ENCODE results near the gene SCAP.

Gene SCAP

DNA sequence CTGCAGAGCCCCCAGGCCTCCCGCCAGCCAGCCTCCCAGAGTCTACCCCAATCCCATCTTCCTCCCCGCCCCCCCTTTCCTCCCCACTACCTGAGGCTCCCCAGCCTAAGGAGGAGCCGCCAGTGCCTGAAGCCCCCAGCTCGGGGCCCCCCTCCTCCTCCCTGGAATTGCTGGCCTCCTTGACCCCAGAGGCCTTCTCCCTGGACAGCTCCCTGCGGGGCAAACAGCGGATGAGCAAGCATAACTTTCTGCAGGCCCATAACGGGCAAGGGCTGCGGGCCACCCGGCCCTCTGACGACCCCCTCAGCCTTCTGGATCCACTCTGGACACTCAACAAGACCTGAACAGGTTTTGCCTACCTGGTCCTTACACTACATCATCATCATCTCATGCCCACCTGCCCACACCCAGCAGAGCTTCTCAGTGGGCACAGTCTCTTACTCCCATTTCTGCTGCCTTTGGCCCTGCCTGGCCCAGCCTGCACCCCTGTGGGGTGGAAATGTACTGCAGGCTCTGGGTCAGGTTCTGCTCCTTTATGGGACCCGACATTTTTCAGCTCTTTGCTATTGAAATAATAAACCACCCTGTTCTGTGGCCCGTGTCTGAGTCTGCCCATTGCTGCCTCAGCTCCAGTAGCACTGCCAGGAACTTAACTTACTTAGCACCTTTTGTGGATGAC, 62.8 kb downstream of the SCAP start:
- no peak for DNase-seq

DNA sequence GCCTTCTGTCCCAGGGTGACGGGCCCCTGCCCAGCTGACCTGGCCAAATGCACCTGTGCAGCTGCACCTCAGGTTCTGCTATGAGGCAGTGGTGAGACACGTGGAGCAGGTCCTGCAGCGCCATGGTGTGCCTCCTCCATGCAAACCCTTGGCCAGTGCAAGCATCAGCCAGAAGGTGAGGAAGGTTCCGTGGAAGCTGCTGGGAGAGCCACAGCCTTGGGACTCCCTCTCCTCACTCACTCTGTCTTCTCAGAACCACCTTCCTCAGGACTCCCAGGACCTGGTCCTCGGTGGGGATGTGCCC, 63.3 kb downstream of the SCAP start:
- no peak for DNase-seq

DNA sequence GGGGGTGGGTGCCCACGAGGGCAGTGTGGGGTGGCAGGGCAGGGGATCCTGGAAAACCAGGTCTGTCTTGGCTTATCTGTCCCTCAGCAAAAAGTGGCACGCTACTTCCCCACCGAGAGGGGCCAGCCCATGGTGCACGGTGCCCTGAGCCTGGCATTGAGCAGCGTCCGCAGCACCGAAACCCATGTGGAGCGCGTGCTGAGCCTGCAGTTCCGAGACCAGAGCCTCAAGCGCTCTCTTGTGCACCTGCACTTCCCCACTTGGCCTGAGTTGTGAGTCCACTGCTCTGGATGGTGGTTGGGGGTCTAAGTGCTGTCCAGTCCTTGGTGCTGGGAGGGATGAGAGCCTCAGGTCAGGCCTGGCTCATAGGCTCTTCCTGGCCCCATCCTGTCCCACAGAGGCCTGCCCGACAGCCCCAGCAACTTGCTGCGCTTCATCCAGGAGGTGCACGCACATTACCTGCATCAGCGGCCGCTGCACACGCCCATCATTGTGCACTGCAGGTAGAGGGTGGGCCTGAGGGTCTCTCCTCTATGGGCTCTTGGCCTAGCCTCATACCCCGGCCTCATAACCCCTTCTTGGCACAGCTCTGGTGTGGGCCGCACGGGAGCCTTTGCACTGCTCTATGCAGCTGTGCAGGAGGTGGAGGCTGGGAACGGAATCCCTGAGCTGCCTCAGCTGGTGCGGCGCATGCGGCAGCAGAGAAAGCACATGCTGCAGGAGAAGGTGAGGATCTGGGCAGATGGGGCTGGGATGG, 63.9 kb downstream of the SCAP start:
- no peak for DNase-seq

DNA sequence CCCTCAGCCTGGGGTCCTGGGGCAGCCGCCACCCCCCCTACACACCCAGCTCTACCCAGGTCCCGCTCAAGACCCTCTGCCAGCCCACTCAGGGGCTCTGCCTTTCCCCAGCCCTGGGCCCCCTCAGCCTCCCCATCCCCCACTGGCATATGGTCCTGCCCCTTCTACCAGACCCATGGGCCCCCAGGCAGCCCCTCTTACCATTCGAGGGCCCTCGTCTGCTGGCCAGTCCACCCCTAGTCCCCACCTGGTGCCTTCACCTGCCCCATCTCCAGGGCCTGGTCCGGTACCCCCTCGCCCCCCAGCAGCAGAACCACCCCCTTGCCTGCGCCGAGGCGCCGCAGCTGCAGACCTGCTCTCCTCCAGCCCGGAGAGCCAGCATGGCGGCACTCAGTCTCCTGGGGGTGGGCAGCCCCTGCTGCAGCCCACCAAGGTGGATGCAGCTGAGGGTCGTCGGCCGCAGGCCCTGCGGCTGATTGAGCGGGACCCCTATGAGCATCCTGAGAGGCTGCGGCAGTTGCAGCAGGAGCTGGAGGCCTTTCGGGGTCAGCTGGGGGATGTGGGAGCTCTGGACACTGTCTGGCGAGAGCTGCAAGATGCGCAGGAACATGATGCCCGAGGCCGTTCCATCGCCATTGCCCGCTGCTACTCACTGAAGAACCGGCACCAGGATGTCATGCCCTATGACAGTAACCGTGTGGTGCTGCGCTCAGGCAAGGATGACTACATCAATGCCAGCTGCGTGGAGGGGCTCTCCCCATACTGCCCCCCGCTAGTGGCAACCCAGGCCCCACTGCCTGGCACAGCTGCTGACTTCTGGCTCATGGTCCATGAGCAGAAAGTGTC, 64.7 kb downstream of the SCAP start:
- no peak for DNase-seq

DNA sequence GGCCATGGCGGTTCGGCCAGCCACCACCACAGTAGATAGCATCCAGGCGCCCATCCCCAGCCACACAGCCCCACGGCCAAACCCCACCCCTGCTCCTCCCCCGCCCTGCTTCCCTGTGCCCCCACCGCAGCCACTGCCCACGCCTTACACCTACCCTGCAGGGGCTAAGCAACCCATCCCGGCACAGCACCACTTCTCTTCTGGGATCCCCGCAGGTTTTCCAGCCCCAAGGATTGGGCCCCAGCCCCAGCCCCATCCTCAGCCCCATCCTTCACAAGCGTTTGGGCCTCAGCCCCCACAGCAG, 65.4 kb downstream of the SCAP start:
- no peak for DNase-seq

DNA sequence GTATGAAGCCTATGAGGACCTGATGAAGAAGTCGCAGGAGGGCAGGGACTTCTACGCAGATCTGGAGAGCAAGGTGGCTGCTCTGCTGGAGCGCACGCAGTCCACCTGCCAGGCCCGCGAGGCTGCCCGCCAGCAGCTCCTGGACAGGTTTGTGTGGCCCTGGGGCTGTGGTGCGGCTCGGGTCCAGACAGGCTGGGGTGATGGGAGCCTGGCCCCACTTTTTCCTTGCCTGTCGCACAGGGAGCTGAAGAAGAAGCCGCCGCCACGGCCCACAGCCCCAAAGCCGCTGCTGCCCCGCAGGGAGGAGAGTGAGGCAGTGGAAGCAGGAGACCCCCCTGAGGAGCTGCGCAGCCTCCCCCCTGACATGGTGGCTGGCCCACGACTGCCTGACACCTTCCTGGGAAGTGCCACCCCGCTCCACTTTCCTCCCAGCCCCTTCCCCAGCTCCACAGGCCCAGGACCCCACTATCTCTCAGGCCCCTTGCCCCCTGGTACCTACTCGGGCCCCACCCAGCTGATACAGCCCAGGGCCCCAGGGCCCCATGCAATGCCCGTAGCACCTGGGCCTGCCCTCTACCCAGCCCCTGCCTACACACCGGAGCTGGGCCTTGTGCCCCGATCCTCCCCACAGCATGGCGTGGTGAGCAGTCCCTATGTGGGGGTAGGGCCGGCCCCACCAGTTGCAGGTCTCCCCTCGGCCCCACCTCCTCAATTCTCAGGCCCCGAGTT, 65.9 kb downstream of the SCAP start:
- DNase-seq, result no peak

DNA sequence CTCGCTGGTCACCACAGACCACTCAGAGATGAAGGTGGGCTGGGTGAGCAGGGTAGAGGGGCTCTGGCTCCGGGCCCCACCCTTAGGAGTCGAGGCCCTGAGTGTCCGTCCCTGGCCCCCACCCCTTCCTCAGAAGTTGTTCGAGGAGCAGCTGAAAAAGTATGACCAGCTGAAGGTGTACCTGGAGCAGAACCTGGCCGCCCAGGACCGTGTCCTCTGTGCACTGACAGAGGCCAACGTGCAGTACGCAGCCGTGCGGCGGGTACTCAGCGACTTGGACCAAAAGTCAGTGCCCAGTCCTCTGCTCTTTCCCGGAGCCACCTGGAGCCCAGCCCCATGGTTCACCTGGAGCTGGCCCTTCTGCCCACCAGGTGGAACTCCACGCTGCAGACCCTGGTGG, 66.5 kb downstream of the SCAP start:
- no peak for DNase-seq

DNA sequence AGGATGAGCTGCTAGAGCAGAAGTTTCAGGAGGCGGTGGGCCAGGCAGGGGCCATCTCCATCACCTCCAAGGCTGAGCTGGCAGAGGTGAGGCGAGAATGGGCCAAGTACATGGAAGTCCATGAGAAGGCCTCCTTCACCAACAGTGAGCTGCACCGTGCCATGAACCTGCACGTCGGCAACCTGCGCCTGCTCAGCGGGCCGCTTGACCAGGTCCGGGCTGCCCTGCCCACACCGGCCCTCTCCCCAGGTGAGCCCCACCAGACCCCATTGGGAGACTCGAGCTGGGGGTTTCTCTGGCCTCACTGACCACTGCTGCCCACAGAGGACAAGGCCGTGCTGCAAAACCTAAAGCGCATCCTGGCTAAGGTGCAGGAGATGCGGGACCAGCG, 66.9 kb downstream of the SCAP start:
- DNase-seq, result no peak

DNA sequence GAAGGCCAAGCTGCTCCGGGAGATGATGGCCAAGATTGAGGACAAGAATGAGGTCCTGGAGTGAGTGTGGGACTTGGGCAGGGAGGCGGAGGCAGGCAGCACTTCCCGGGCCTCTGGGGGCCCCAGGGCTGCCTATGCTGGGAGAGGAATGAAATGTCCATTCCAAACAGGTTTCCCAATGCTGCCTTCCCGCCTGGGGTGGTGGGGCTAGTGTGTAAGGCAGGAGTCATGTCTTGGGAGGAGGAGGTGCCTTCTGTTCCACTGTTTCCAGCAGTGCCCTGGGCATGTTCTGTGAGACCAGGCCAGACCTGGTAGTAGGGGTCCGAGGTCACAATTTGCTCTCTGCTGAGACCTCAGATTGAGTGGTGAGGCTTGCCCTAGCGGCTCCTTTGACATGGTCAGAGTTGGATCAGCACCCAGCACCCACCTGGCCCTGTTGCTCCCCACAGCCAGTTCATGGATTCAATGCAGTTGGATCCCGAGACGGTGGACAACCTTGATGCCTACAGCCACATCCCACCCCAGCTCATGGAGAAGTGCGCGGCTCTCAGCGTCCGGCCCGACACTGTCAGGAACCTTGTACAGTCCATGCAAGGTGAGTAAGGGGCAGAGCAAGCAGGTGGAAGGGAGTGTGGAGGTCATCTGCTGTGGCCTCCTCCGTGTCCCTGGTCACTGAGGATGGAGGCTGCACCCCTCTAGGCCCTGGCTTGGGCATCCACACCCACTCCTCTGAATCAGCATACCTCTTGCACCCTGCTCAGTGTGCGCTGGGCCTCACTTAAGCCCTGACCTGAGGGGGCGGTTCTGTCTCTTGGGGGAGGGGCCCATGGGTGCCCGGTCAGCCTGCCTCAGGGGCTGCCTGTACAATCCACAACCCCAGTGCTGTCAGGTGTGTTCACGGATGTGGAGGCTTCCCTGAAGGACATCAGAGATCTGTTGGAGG, 67.6 kb downstream of the SCAP start:
- DNase-seq, result no peak

DNA sequence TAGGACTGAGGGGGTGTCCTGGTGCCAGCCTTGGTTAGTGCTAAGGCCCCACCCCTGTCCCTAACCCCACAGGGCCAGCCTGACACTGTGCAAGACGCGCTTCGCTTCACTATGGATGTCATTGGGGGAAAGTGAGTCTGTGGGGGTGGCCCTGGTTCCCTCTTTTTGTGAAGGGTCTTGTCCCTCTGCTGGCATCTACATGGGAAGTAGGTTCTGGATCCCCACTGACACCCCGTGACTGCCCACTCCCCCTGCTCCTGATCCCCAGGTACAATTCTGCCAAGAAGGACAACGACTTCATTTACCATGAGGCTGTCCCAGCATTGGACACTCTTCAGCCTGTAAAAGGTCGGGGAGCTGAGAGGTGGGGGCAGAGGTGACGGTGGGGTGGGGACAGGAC, 68.5 kb downstream of the SCAP start:
- no peak for DNase-seq

DNA sequence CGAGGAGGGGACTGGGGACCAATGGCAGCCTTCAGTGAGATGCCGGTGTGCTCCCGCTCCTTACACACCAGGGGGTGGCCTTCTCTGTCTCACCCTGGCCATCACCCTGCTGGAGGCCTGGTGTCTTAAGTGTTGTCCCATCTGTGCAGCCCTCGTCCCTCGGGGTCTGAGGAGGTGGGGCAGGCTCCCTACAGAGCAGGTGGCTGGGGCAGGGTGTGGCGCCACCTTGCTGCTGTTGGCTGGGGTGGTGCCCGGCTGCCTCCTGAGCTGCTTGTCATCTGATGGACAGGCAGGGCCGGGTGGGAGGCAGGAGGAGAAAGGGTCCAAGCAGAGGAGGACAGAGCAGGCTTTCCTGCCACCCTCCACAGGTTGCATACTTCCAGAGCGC, 69.0 kb downstream of the SCAP start:
- no peak for DNase-seq

DNA sequence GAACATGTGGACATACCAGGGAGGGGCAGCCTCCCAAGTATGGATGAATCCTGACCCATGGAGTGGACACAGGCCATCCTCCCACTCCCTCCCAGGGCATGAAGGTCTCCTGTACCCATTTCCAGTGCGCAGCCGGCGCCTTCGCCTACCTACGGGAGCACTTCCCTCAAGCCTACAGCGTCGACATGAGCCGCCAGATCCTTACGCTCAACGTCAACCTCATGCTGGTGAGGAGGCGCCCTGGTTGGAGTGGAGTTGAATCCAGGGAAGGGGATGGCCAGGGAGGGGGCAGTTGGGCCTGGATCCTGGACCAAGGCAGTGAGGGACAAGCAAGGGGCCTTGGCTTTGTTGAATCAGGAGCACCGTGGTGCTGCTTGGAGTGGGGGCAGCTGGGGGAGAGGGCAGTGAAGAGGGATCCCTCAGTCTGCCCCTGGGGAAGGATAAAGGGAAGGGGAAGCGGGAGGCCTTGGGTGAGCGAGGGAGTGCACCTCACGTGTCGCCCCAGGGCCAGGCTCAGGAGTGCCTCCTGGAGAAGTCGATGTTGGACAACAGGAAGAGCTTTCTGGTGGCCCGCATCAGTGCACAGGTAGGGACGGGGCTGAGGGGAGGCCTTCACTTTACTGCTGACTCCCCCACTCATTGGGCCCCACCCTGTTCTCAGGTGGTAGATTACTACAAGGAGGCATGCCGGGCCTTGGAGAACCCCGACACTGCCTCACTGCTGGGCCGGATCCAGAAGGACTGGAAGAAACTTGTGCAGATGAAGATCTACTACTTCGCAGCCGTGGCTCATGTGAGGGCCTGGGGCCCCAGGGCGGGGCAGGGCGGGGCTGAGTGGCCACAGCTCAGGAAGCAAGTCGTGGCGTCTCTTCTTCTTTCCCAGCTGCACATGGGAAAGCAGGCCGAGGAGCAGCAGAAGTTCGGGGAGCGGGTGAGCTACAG, 69.7 kb downstream of the SCAP start:
- DNase-seq, result no peak

DNA sequence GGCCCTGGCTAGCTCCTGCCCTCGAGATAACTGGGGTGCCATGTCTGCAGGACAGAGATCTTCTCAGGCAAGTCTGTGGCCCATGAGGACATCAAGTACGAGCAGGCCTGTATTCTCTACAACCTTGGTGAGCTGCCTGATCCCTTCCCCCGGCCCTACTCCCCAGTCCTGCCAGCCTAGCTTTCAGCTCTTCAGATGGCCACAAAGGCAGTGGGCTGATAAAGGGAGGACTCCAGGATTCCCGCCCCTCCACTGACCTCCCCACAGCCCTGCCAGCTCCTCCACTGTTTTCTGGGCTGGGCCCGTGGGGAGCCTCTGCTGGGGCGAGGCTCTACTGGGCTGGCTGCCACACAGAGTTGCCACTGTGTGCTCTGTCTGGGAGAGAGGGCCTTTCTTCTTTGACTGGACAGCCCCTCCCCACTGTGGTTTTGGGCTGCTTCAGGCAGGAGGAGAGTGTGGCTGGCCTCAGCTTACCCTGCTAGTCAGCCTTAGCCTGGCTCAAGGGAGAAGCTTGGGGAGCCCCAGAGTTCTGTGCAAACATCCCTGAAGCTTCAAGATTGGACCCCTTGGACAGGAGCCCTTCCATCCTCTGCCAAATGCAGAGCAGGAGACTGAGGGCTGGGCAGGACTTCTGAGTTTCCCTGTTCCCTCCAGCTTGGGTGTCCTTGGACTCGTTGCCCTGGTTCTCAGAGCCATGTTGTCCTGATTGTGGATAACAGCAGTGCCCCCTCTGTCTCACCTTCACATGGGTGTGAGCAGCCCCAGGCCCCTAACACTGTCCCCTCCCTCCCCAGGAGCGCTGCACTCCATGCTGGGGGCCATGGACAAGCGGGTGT, 70.6 kb downstream of the SCAP start:
- no peak for DNase-seq

DNA sequence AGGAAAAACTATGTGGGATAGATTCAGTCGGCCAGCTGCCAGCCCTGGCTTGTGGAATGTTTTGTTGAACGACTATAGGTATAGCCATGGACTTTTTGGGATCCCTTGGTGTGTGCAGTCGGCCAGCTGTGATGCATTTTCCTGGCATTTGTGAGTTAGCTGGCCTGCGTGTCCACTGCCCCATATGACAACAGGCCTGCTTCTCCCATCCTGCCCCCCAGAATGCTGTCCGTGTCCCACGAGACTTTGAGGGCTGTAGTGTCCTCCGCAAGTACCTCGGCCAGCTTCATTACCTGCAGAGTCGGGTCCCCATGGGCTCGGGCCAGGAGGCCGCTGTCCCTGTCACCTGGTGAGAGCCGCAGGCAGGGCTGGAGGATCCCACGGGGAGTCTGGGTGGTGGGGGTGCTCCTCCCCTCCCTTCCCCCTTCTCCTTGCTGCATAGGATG, 71.3 kb downstream of the SCAP start:
- no peak for DNase-seq

DNA sequence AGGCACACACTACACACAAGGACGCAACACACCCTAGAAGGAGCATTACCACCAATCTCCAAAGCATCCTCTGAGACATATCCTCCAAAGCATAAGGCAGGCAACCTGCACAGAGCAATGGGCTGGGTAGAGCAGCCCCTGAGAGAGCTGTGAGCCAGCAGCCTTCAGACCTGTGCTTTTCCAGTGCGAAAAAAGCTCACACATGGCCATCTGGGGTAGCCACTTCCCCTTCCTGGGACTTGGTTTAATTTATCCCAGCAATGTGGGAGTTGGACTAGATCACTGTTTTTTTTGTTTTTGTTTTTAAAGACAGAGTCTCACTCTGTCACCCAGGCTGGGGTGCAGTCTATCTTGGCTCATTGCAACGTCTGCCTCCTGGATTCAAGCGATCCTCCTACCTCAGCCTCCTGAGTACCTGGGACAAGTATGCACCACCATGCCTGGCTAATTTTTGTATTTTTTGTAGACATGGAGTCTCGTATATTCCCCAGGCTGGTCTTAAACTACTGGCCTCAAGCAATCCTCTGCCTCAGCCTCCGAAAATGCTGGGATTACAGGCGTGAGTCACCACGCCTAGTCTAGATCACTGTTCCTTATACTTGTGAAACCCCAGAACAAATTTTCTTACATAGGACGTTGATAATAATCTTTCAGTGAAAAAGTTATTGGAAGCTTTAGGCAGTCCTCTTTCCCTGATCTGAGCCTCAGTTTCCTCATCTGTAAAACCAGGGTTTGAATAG, 76.0 kb downstream of the SCAP start:
- no peak for DNase-seq

DNA sequence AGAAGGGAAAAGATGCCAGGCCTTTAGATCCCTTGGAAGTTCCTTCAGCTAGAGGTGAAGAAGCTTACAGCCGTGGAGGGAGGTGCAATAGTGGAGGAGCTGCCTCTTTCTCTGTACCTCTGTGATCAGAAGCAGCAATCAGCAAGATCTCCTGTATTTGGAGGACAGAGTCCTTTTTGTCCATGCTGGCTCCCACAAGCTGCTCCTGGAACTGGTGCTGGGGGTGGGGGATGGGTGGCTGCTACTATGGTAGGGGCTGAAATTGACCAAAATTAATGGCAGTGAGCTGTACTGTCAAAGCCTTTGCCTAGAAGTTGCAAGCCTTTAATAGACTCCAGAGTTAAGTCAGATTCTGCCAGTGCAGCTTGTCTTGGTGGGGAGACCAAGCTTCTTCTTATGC, 76.7 kb downstream of the SCAP start:
- DNase-seq, result no peak

DNA sequence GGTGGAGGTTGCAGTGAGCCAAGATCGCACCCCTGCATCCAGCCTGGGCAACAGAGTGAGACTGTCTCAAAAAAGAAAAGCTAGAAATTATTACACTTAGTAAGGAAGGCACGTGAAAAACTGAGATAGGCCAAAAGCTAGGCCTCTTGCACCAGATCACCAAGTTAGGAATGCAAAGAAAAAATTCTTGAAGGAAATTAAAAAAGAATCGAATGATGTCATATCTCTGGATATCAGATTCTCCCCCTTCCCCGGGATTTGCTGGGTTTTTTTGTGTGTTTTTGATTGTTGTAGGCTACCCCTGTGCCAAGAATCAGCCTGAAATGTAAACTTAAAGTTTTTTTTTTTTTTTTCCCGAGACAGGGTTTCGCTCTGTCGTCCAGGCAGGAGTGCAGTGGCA, 77.5 kb downstream of the SCAP start:
- DNase-seq, result no peak

DNA sequence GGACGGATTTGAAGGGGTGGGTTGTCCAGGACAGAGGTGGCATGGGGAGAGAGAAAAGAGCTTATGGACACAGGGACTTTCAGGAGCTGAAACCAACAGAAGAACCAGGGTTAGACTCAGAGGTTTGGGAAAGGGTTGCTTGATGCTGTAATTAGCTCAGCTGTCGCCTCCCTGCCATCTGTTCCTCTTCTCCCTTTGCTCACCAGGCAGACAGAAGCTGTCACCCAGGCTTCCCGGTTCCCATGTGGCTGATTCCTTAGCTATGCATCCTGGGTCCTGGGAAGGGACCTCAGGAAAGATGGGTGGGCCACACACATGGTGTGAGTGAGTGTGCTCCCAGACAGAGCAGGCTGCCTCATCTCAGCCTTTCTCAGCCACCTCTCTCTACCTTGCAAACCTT, 80.9 kb downstream of the SCAP start:
- no peak for DNase-seq

DNA sequence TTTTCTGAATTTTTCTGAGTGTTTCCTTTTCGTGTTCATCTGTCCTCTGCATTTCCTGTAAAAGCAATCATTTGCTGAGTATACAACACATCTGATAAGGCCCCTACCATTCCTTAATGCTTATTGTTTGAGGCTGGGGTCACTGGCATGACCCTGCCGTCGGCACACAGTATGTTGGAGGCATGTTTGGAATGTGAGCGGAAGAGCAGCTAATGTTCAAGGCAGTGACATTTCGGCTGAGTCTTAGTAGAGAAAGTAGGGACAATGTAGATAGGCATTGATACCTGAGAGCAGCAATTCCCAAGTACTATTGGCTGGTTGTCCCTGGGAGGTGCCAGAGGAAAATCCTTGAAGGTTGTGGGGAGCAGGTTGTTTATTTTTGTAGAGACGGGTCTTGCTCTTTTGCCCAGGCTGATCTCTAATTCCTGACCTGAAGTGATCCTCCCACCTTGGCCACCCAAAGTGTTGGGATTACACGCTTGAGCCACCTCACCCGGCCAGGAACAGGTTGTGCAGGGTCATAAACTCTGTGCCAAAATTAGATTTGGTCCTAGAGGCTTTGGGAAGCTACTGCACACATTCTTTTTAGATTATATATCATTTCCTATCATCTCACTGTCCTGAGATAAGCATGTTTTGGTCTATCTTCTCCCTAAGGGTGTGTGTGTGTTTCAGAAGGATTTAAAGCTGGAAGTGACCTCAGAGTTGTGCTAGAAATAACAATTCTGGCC, 81.4 kb downstream of the SCAP start:
- DNase-seq, result no peak
